A673 (cell line): Measurements from ENCODE around the gene MRRF. TPM values are rescaled to one million over a fixed set of nuclear protein-coding genes. Genes with fewer than 3 reads are reported as not detected.

Experiments used
- BruUV-seq: library from RNA; stranded (reverse); fragments of 400-500 nt; replicated peaks from 2 replicates; lab custom pipeline; 2021; lab: Mats Ljungman, UMichigan
- CTCF ChIA-PET: fragments of 300-600 bp; sonication (Branson Sonifier 250); formaldehyde crosslinking; loops from one replicate; lab custom pipeline; 2022; ENCODE audit warnings: antibody characterized with exemption; lab: Charles Lee
- POLR2A ChIA-PET: fragments of 300-600 bp; sonication (Branson Sonifier 250); formaldehyde crosslinking; loops from one replicate; lab custom pipeline; 2022; ENCODE audit warnings: antibody characterized with exemption; ENCODE audit not compliant: low non-redundant PET; lab: Charles Lee
- DNase-seq: peaks from one replicate; pipeline ENCODE4 v3.0.0-alpha.2; 2015; ENCODE audit warnings: low spot score
- H3K27ac ChIP-seq: fragments of 200-600 bp; sonication (generic); 2 replicates; pipeline ENCODE4 v1.5.1; 2016; ENCODE audit warnings: mixed run types, low read depth, mild to moderate bottlenecking, mixed read lengths, antibody characterized with exemption, low read length; ENCODE audit not compliant: poor library complexity, severe bottlenecking
- H3K27me3 ChIP-seq: fragments of 200-600 bp; sonication (generic); replicated peaks from 2 replicates; pipeline ENCODE4 v1.6.1; 2017; ENCODE audit warnings: mixed run types, low read depth, mild to moderate bottlenecking, mixed read lengths, antibody characterized with exemption, low read length; ENCODE audit not compliant: insufficient read depth, poor library complexity
- H3K36me3 ChIP-seq: fragments of 200-600 bp; sonication (generic); 2 replicates; pipeline ENCODE4 v1.6.1; 2016; ENCODE audit warnings: mixed run types, mild to moderate bottlenecking, mixed read lengths, antibody characterized with exemption, low read length; ENCODE audit not compliant: insufficient read depth, poor library complexity, severe bottlenecking
- H3K4me1 ChIP-seq: fragments of 200-600 bp; sonication (generic); 2 replicates; pipeline ENCODE4 v1.6.1; 2017; ENCODE audit warnings: mixed run types, mild to moderate bottlenecking, mixed read lengths, antibody characterized with exemption, low read length; ENCODE audit not compliant: insufficient read depth, poor library complexity, severe bottlenecking
- H3K4me3 ChIP-seq: fragments of 200-600 bp; sonication (generic); 2 replicates; pipeline ENCODE4 v1.5.1; 2016; ENCODE audit warnings: low read depth, mixed run types, mild to moderate bottlenecking, mixed read lengths, low read length; ENCODE audit not compliant: poor library complexity, severe bottlenecking
- H3K9me3 ChIP-seq: fragments of 200-600 bp; sonication (generic); 2 replicates; pipeline ENCODE4 v1.6.1; 2016; ENCODE audit warnings: mixed run types, low read depth, mild to moderate bottlenecking, mixed read lengths, antibody characterized with exemption, low read length; ENCODE audit not compliant: poor library complexity, severe bottlenecking
- CTCF ChIP-seq: fragments of 300-800, 200-600 bp; sonication (generic); conservative IDR thresholded peaks from 2 replicates; pipeline ENCODE4 v1.5.1; 2017; ENCODE audit warnings: low read depth, mild to moderate bottlenecking, antibody characterized with exemption, low read length, moderate library complexity, mixed read lengths
- EZH2 ChIP-seq: fragments of 200-600 bp; sonication (generic); IDR thresholded peaks from 2 replicates; pipeline ENCODE4 v1.6.1; 2017; ENCODE audit warnings: borderline replicate concordance, low read depth, mild to moderate bottlenecking, mixed read lengths, antibody characterized with exemption, low read length; ENCODE audit not compliant: poor library complexity, severe bottlenecking
- intact Hi-C: fragments of 100-400 bp; cut with micrococcal nuclease; formaldehyde crosslinking; loops from one replicate; pipeline ENCODE4 v1.10.0; 2022; ENCODE audit not compliant: unreplicated experiment
- total RNA-seq: library from RNA; stranded (reverse); gene quantifications from 2 replicates; pipeline ENCODE4 v1.2.3, GENCODE V29; 2021

Gene MRRF
- total RNA-seq, 1 experiment from 2014 or later = 44.9 TPM

GRCh38 chr9:122229485-122229837 is 35.2 kb upstream of the MRRF start:
- POLR2A ChIA-PET = interaction anchor here (0.6 kb wide), 1 partner anchor 1732 kb away, joined by 3 read pairs; no protein-coding TSS in a partner anchor
- peaks cover 95% of the 10 kb centered on the region for H3K27me3 ChIP-seq

DNA sequence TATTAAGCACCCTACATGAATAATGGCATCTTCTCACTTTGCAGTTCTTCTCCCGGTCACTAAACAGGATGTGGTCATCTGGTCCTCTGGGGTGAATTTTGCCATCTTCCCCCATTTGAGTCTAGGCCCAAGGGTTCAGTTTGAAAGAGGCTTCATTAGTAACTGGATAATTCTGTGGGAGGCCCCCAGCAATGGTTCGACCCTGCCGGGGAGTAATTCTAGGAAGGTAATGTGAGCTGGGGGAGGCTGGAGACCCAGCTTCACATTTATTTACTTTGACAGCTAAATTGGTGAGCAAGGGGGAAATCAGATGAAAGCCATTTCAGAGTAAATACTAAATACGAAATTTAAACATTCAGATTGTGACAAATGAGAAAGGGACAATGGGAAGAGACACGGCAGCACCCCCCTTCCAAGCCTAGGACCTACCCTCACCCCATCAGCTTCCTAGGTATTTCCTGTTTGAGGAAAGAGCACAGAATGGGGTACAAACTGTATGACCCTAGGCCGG is 31.8 kb upstream of the MRRF start:
- Histone ChIP-seq H3K27ac (no peak overlapping the region), H3K4me1 (no peaks in the 10 kb centered on the region), H3K9me3 (no peaks in the 10 kb centered on the region), H3K27me3 (peaks cover 65% of the 10 kb centered on the region), H3K4me3 (no peak overlapping the region), H3K36me3 (no peaks in the 10 kb centered on the region)
- intact Hi-C loops = no loop called here
- CTCF ChIA-PET = no interaction called here
- BruUV-seq = no TSS peak
- DNase-seq = no peak
- POLR2A ChIA-PET = no interaction called here
- TF ChIP-seq EZH2 (no peak), CTCF (no peak)

More at GRCh38 chr9:122229485-122229837, 35.2 kb upstream of the MRRF start:
- intact Hi-C loops = no loop called here
- DNase-seq = no peak
- no TSS peak for BruUV-seq
- Histone ChIP-seq H3K4me1 (no peaks in the 10 kb centered on the region), H3K9me3 (no peaks in the 10 kb centered on the region), H3K27ac (no peak overlapping the region), H3K4me3 (no peak overlapping the region), H3K36me3 (no peaks in the 10 kb centered on the region)
- CTCF ChIA-PET = no interaction called here
- TF ChIP-seq EZH2 (no peak), CTCF (no peak)

DNA sequence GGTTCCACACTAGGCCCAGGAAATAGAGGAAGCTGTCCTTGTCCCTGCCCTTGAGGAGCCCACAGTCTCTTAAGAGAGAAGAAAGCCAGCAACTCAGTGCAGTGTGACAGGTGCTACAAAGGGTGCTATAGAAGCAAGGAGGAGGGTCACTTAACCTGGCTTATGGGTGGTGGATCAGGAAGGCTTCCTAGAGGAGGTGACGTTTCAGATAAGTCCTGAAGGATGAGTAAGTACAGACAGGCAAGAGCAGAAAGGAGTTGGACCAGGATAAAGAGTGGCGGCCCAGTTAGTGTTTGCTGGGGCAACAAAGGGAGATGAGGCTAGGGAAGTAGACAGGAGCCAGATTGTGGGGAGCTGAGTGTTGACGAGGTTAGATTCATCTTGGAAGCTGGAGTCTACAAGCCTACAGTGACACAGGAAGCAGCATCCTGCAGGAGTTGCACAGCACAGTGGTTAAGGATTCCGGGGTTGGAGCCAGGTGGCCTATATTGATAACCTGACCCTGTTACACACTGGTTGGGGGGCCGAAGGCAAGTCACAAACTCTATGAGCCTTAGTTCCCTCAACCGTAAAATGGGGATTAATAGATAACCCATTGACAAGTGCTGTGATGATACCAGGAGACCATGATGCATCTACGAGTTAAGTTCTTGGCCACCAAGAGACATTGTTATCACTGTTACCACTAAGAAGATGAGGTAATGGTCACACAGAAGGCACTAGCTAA is 30.5 kb upstream of the MRRF start:
- no peak overlapping the region for H3K4me3 ChIP-seq
- ChIA-PET CTCF (no interaction called here), POLR2A (interaction anchor here (0.6 kb wide), 1 partner anchor 707 kb away, joined by 3 read pairs; the partner anchor contains the start of gene RABGAP1)
- H3K9me3 ChIP-seq = no peaks in the 10 kb centered on the region
- intact Hi-C loops = no loop called here
- no peak for TF ChIP-seq CTCF
- TF ChIP-seq EZH2 = no peak
- no peaks in the 10 kb centered on the region for H3K4me1 ChIP-seq
- H3K36me3 ChIP-seq = no peaks in the 10 kb centered on the region
- H3K27me3 ChIP-seq = peaks cover 53% of the 10 kb centered on the region
- no peak for DNase-seq
- H3K27ac ChIP-seq = no peak overlapping the region
- no TSS peak for BruUV-seq
